Gastroesophageal sphincter (tissue), 3 donors: ENCODE data around the gene EFHD2.

Source experiments
- CTCF ChIP-seq, 4 experiments: fragments of 200-600 bp in 2 of 4; fragments of 450-650 bp in 2 of 4; sonication (generic) in 1 of 4; IDR thresholded peaks; one replicate each; pipeline ENCODE4 v1.5.1; 2017 to 2019; ENCODE audit warnings: antibody characterized with exemption in 4 of 4, mild to moderate bottlenecking in 2 of 4, moderate library complexity in 2 of 4
- EP300 ChIP-seq: sonication (generic); formaldehyde crosslinking; IDR thresholded peaks from one replicate; pipeline ENCODE4 v1.6.1; 2017; ENCODE audit warnings: antibody characterized with exemption, mild to moderate bottlenecking
- POLR2A ChIP-seq, 2 donors: fragments of 450-650 bp; IDR thresholded peaks; one replicate each; pipeline ENCODE4 v1.6.1; 2017; ENCODE audit warnings: antibody characterized with exemption in 2 of 2, mild to moderate bottlenecking in 2 of 2, moderate library complexity in 1 of 2
- POLR2AphosphoS5 ChIP-seq: sonication (generic); formaldehyde crosslinking; IDR thresholded peaks from one replicate; pipeline ENCODE4 v1.6.1; 2017; ENCODE audit warnings: antibody characterized with exemption

- TF ChIP-seq POLR2AphosphoS5 (no peak), CTCF (IDR thresholded peaks at IDR 0.05) (no peak), POLR2A (IDR thresholded peaks at IDR 0.05) (no peak), EP300 (no peak)
These were observed 31.6 kb downstream of the EFHD2 start for GRCh38 chr1:15441247-15441646.
